SK-N-SH treated with all-trans-retinoic acid at 6 μM for 48 hours (cell line): Measurements from ENCODE around the gene LARGE1.

Source experiments
- ATAC-seq: fragments of 200-7000 bp; cut with Tn5 transposase; 3 replicates; pipeline ENCODE4 v1.9.1; 2020; ENCODE audit warnings: mild to moderate bottlenecking, moderate library complexity
- ARNTL ChIP-seq: fragments of 450-650 bp; formaldehyde crosslinking; IDR thresholded peaks from 2 replicates; pipeline ENCODE4 v1.5.0; 2020; ENCODE audit warnings: low read depth, mild to moderate bottlenecking, moderate library complexity, borderline replicate concordance
- BACH2 ChIP-seq: fragments of 250-450 bp; sonication (Bioruptor Pico); IDR thresholded peaks from 2 replicates; pipeline ENCODE4 v1.9.0; 2021; ENCODE audit warnings: mild to moderate bottlenecking, borderline replicate concordance
- CREB5 ChIP-seq: fragments of 250-450 bp; sonication (Bioruptor Pico); IDR thresholded peaks from 2 replicates; pipeline ENCODE4 v1.5.1; 2020; ENCODE audit warnings: low read depth, mild to moderate bottlenecking, moderate library complexity
- CSDC2 ChIP-seq: fragments of 250-450 bp; sonication (Bioruptor Pico); IDR thresholded peaks from 2 replicates; pipeline ENCODE4 v1.5.0; 2020; ENCODE audit warnings: mild to moderate bottlenecking, moderate library complexity
- ESRRG ChIP-seq: fragments of 250-450 bp; sonication (Bioruptor Pico); IDR thresholded peaks from 2 replicates; pipeline ENCODE4 v1.6.1; 2021; ENCODE audit warnings: mild to moderate bottlenecking
- GLIS3 ChIP-seq: fragments of 250-450 bp; sonication (Bioruptor Pico); IDR thresholded peaks from 2 replicates; pipeline ENCODE4 v1.5.0; 2020; ENCODE audit warnings: mild to moderate bottlenecking, moderate library complexity
- ISL1 ChIP-seq: fragments of 250-450 bp; sonication (Bioruptor Pico); IDR thresholded peaks from 2 replicates; pipeline ENCODE4 v2.1.2; 2022; ENCODE audit warnings: mild to moderate bottlenecking, moderate library complexity
- OSR1 ChIP-seq: fragments of 250-450 bp; sonication (Bioruptor Pico); IDR thresholded peaks from 2 replicates; pipeline ENCODE4 v1.8.0; 2022; ENCODE audit warnings: moderate library complexity, mild to moderate bottlenecking, inconsistent platforms
- PATZ1 ChIP-seq: fragments of 250-450 bp; sonication (Bioruptor Pico); IDR thresholded peaks from 2 replicates; pipeline ENCODE4 v1.8.0; 2020; ENCODE audit warnings: mild to moderate bottlenecking, moderate library complexity, borderline replicate concordance
- RARB ChIP-seq: fragments of 250-450 bp; sonication (Bioruptor Pico); IDR thresholded peaks from 2 replicates; pipeline ENCODE4 v1.8.0; 2021; ENCODE audit warnings: mild to moderate bottlenecking, moderate library complexity
- SNAI2 ChIP-seq: fragments of 250-450 bp; sonication (Bioruptor Pico); IDR thresholded peaks from 2 replicates; pipeline ENCODE4 v1.5.0; 2020; ENCODE audit warnings: mild to moderate bottlenecking, moderate library complexity
- TCF4 ChIP-seq: fragments of 250-450 bp; sonication (Bioruptor Pico); IDR thresholded peaks from 2 replicates; pipeline ENCODE4 v1.8.0; 2021; ENCODE audit warnings: mild to moderate bottlenecking, moderate library complexity, borderline replicate concordance
- TOX ChIP-seq: fragments of 250-450 bp; sonication (Bioruptor Pico); IDR thresholded peaks from 2 replicates; pipeline ENCODE4 v1.8.0; 2021; ENCODE audit warnings: mild to moderate bottlenecking, moderate library complexity, borderline replicate concordance
- ZC3H10 ChIP-seq: fragments of 250-450 bp; sonication (Bioruptor Pico); IDR thresholded peaks from 2 replicates; pipeline ENCODE4 v1.5.1; 2021; ENCODE audit warnings: mild to moderate bottlenecking, moderate library complexity
- ZFP3 ChIP-seq: fragments of 250-450 bp; sonication (Bioruptor Pico); IDR thresholded peaks from 2 replicates; pipeline ENCODE4 v1.5.0; 2020; ENCODE audit warnings: mild to moderate bottlenecking, moderate library complexity
- ZFP30 ChIP-seq: fragments of 450-650 bp; formaldehyde crosslinking; IDR thresholded peaks from 2 replicates; pipeline ENCODE4 v1.5.0; 2022; ENCODE audit warnings: mild to moderate bottlenecking, moderate library complexity
- ZNF70 ChIP-seq: fragments of 450-650 bp; formaldehyde crosslinking; IDR thresholded peaks from 2 replicates; pipeline ENCODE4 v1.5.0; 2020; ENCODE audit warnings: mild to moderate bottlenecking, moderate library complexity
- ZNF8 ChIP-seq: fragments of 450-650 bp; formaldehyde crosslinking; IDR thresholded peaks from 2 replicates; pipeline ENCODE4 v1.5.0; 2020; ENCODE audit warnings: mild to moderate bottlenecking, moderate library complexity
- TF ChIP-seq, protein P1 (sequence below): fragments of 250-450 bp; sonication (Bioruptor Pico); IDR thresholded peaks from 2 replicates; pipeline ENCODE4 v1.8.0; 2021; ENCODE audit warnings: low read depth, mild to moderate bottlenecking, moderate library complexity, borderline replicate concordance

The LARGE1 gene

GRCh38 chr22:33353502-33353901 lies 566.8 kb downstream of the LARGE1 start:
- ATAC-seq: no peak
- TF ChIP-seq GLIS3 (CRISPR knock-in tag) (no peak), ARNTL (no peak), ZC3H10 (CRISPR knock-in tag) (no peak), RARB (no peak), ZFP30 (CRISPR knock-in tag) (no peak)
- TF ChIP-seq, all 23 proteins: peak for 0

DNA sequence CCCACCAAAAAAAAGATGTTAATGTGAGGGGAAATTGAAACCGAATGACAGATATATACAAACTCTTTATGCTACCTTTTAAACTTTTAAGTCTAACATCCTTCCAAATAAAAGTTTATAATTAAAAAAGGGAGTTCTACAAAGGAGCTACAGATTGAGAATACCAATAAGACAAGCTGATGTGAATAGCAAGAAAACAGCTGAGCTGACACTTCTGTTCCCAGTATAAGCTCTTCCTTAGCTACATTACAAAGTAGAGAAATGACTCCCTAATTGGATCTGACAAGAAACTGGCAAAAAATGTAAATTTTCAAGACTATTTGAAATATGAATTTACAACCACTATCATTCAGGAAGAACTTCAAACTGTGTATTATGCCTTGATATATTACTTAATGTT lies 567.5 kb downstream of the LARGE1 start:
- ATAC-seq: no peak
- no peak for TF ChIP-seq CSDC2 (CRISPR knock-in tag)
- no peak for TF ChIP-seq ZC3H10 (CRISPR knock-in tag)
- TF ChIP-seq TCF4 (CRISPR knock-in tag): no peak
- TF ChIP-seq ZNF8 (CRISPR knock-in tag): no peak
- no peak for TF ChIP-seq ARNTL
- TF ChIP-seq CREB5 (CRISPR knock-in tag): no peak
- no peak for TF ChIP-seq BACH2 (CRISPR knock-in tag)
- TF ChIP-seq PATZ1 (CRISPR knock-in tag): no peak
- TF ChIP-seq ESRRG (CRISPR knock-in tag): no peak
- no peak for TF ChIP-seq SNAI2
- TF ChIP-seq TOX: no peak
- no peak for TF ChIP-seq ZNF70 (CRISPR knock-in tag)
- no peak for TF ChIP-seq RARB
- TF ChIP-seq OSR1 (CRISPR knock-in tag): no peak
- no peak for TF ChIP-seq ISL1 (CRISPR knock-in tag)
- no peak for TF ChIP-seq GLIS3 (CRISPR knock-in tag)
- TF ChIP-seq, protein P1, sequence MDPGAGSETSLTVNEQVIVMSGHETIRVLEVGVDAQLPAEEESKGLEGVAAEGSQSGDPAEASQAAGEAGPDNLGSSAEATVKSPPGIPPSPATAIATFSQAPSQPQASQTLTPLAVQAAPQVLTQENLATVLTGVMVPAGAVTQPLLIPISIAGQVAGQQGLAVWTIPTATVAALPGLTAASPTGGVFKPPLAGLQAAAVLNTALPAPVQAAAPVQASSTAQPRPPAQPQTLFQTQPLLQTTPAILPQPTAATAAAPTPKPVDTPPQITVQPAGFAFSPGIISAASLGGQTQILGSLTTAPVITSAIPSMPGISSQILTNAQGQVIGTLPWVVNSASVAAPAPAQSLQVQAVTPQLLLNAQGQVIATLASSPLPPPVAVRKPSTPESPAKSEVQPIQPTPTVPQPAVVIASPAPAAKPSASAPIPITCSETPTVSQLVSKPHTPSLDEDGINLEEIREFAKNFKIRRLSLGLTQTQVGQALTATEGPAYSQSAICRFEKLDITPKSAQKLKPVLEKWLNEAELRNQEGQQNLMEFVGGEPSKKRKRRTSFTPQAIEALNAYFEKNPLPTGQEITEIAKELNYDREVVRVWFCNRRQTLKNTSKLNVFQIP (CRISPR knock-in tag): no peak
- TF ChIP-seq ZFP3: no peak

DNA sequence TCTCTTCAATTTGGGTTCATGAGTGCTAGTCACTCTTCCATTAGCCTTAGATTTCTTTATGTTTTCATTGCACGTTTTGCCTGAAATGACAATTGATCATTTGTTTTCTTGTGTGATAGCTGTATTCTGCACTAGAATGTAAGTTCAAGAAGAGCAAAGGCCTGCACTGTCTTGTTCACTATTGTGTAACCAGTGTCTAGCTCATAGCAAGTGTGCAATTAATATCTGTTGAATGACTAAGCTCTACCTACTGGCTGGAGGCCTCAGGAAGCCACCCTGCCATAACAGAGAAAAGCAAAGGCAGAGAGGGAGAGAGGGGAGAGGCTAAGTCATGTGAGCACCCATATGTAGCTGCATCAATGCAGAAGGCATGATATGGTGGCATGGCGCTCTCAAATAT lies 569.3 kb downstream of the LARGE1 start:
- no peak for TF ChIP-seq ZFP3
- TF ChIP-seq PATZ1 (CRISPR knock-in tag): no peak
- no peak for TF ChIP-seq ZFP30 (CRISPR knock-in tag)
- no peak for TF ChIP-seq CSDC2 (CRISPR knock-in tag)
- no peak for TF ChIP-seq BACH2 (CRISPR knock-in tag)
- TF ChIP-seq ESRRG (CRISPR knock-in tag): no peak
- ATAC-seq: no peak

- TF ChIP-seq ISL1 (CRISPR knock-in tag): no peak
- TF ChIP-seq TOX: no peak
- no peak for TF ChIP-seq ZFP30 (CRISPR knock-in tag)
- no peak for TF ChIP-seq CREB5 (CRISPR knock-in tag)
- TF ChIP-seq GLIS3 (CRISPR knock-in tag): no peak
- TF ChIP-seq ESRRG (CRISPR knock-in tag): no peak
- no peak for TF ChIP-seq ARNTL
- TF ChIP-seq CSDC2 (CRISPR knock-in tag): no peak
- TF ChIP-seq ZNF8 (CRISPR knock-in tag): no peak
- TF ChIP-seq, protein P1 (CRISPR knock-in tag): no peak
- TF ChIP-seq ZNF70 (CRISPR knock-in tag): no peak
- ATAC-seq: no peak
These were observed 569.8 kb downstream of the LARGE1 start for GRCh38 chr22:33350491-33350890.
